NCI-H2107 treated with DMSO at 0.1 percent for 48 hours (cell line): ENCODE data around the gene JMJD7.

ENCODE experiments used
- DNase-seq: peaks from one replicate; lab custom pipeline; 2025; ENCODE audit not compliant: unreplicated experiment; lab: John Stamatoyannopoulos, UW

JMJD7 gene

DNA sequence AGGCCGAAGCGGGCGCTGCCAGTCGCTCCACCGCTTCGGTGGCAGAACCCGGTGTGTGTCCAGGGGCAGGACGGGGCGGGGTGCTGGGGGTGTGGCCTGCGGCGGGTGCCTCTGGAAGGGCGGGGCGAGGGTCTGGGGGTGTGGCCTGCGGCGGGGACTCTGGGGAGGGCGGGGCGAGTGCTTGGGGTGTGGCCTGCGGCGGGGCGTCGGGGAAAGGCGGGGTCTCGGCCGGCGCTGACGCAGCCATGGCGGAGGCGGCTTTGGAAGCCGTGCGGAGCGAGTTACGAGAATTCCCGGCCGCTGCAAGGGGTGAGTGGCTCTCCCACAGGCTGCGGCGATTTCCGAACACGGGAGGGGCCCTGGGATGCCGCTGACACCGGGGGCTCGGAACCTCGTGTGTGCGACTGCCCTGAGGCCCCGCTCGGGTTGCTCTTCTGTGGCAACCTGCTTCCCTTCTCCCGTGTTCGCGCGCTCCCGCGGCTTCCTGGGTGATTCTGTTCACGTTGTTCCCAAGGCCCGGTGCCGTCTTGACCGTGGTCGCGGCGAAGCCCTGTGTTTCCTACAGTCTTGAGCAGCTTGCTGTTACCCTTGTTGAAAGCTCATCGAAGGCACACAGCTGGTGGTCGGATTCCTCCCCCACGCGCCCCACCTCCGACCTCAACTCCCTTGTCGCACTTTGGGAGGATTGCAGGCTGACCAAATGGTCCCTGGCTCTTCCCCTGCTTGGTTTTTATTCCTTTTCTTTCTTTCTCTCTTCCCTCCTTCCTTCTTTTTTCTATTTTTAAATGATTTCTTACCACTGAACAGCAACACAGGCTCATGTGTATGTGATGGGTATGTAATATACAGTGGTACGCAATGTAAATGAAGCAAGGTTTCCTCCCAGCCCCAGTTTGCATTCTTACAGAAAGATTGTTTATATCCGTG is at the start of gene JMJD7:
JMJD7 (plus strand) TSS at position 213 of the 927 bp plus-strand sequence; CDS start at position 246, 33 bp downstream.
- peak; percentile 15 for DNase-seq

DNA sequence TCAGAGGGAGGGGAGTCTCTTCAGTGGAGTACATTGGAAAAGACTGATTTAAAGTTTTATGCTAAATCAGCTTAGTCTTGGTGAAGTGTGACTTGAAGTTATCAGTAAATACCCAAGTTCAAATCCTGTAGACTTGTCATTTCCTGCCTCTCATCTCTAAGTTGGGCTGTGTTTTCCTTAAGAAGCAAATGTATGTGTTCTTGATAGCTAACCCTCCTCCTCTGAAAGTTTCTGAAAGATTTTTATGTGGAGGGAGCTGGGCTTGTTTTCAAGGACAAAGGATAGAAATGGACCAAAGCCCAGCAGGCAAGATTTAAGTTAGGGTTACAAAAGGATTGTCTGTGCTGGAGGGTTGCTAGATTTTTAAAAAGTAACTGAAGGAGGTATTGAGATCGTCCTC is 49.4 kb upstream of the JMJD7 start:
- DNase-seq: no peak

DNA sequence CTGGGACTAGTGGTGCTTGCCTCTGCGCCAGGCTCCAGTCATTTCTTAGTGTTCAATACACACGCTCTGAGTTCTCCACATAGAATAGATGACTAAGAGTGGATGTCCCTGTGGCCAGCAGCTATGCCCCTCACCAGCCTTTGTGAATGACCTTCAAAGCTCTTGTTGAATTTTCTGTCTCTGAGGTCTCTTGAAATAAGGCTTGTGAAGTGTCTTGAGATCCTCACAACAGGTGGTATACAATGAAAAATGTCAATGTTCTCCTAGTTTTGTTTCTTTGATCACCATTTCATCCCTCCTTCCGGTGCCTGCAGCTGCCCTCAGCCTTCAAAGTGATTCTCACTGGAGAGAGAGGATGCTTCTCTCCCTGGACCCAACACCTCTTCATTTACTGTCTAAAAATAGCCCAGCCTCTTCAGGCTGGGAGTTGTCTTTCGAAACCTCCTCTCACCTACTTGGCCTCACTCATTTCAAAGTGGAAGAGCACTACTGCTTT is 48.2 kb upstream of the JMJD7 start:
- no peak for DNase-seq

DNA sequence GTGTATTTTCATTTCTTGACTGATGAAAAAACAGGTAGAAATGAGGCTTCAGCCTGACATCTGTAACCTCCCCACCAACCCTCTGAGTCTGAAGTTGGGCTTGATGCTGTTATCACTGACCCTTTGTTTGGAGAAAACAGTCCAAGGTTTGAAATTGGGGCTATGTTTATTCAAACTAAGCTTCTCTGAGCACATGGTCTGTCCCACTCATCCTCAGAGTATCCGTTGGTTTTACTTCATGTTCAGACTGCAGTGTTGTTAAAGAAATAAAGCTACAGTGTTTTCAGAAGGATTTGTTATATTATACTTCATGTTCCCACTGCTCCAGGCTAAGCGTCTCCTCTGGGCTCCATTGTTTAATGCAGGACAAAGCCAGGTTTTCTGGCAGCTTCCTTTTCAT is 47.6 kb upstream of the JMJD7 start:
- DNase-seq: no peak

DNA sequence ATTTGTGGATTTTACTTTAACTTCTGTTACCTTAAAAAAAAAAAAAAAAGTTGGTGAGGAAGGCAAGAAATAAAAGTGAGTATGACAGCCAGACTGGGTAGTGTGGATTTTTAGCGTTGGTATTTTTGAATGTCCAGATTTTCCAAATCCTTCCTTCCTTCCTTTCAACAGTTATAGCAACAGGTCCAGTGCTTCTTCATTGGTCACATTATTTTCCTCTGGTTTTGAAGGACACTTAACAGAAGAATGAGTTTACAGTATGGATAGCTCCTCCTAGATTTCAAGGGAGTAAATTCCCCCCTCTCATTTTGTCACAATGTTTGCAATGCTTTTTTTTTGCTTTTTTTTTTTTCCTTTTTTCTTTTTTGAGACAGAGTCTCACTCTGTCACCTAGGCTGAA is 47.2 kb upstream of the JMJD7 start:
- no peak for DNase-seq

DNA sequence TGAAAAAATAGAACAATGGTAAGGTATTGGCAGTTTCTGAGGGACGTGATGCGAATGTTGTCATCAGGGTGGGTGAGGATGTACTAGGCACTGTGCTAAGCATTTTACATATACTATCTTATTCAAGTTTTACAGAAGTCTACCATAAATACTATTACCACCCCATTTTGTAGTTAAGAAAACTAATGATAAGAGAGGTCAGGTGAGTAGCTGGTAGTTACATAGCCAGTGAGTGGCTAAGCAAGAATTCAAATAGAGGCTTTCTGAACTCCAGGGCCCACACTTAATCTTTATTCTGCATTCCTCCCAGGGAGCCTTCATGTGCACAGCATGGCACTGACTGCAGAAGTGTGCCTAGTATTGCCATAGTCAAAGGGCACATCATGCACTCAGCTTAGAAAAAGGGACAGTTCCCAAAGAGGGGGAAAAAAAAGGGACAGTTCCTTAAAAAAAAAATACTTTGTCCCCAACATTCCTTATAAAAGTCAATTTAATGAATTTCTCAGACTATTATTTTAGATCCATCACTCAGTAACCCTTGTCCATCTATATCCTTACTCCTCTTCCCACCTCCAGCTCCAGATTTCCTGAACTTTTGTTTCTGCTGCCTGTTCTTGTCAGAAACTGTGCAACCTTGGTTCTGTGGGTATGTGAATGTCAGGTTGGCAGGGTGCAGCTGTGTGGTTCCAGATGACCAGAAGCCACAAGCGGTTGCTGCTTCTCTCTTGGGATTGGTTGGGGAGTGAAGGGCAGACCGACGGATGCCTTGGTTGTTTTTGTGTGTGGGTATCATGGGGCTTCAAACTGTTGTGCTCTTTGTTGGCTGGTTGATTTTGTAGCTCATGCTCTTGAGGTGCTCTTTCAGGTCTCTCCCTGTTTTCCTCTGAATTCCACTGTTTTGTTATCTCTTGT is 45.3 kb upstream of the JMJD7 start:
- no peak for DNase-seq

DNA sequence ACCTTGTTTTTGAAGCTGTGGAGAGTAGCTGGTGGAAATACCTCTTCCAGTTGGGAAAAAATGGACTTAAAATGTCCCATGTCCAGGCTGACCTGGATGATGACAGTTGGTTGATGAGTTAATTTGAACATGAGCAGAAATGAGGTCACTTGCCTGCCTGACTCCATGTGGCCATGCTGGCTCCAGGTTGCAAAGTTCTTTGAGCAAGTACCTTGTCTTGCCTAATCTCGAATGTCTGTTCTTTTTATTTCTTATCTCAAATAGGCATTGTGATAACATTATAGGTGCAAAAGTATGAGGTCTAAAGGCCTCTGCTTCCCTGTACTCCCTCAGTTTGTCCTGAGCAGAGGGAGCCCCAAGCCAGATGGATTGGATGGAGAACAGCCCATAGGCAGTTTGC is 44.6 kb upstream of the JMJD7 start:
- DNase-seq: no peak

DNA sequence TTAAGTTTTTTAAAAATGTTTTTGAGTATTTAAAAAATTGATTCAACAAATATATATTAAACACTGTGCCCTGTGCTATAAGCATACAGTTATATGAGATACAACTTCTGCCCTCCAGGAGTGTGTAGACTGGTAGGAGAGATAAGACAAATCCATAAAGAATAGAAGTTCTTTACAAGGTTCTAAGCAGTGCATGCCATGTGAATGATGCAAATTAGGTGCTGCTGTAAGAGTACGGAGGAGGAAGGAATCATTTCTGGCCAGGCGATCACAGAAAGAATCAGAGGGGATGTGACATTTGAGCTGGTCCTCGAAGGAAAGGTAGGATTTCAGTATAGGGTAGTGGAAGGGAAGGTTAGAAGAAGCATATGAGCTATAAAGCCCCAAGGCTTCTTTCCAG is 39.6 kb upstream of the JMJD7 start:
- no peak for DNase-seq

DNA sequence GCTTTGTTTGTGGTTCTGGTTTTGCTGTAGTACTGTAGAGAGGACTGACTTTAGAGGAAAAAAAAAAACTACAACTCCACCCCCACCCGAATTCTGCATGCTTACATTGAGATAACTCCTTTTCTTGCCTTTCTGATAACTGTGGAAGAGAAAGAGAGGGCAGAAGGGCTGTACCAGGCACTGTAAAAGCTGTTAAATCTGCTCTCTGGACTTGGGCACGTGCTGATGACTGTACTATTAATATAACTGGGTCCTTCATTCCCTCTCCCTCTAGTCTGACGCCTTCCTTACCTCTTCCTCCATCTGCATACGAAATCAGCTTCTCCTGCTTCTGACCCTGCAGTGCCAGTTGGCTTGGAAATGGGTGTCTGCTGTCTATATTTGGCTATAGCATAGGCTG is 38.7 kb upstream of the JMJD7 start:
- DNase-seq: no peak

DNA sequence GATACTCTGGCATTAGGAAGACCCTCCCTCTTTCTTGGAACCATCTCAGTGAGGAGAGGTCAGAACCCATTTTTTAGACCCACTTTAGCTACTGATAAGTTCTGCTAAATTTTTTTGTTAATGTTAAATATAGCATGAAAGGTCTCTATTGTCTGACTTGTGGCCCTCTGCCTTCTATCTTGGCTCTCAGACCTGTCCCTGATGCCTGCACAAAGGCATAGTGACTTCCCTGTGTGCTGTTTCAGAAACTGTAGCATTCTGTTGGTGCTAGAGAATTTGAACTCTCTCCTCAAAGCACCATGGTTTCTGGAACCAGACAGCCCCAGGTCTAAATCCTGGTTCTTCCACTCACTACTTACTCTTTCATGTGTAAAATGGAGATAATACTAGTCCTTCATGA is 38.2 kb upstream of the JMJD7 start:
- DNase-seq: no peak

DNA sequence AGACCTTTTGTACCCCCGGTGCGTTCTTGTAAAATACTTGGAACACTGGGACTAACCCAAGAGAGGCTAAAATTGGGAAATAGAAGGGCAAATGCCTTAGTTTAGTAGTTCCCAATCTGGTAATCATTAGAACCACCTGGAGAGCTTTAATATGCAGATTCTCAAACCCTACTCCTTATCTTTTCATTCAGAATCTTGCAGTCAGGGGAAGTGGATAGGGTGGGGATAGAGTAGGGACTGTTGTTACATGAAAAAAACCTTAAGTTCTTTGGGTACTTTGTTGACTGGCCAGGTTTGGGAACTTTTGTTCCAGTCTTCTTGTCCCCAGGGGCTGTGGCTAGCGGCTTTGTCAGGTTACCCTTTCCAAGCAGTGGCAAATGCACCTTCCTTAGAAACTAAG is 37.7 kb upstream of the JMJD7 start:
- DNase-seq: no peak

DNA sequence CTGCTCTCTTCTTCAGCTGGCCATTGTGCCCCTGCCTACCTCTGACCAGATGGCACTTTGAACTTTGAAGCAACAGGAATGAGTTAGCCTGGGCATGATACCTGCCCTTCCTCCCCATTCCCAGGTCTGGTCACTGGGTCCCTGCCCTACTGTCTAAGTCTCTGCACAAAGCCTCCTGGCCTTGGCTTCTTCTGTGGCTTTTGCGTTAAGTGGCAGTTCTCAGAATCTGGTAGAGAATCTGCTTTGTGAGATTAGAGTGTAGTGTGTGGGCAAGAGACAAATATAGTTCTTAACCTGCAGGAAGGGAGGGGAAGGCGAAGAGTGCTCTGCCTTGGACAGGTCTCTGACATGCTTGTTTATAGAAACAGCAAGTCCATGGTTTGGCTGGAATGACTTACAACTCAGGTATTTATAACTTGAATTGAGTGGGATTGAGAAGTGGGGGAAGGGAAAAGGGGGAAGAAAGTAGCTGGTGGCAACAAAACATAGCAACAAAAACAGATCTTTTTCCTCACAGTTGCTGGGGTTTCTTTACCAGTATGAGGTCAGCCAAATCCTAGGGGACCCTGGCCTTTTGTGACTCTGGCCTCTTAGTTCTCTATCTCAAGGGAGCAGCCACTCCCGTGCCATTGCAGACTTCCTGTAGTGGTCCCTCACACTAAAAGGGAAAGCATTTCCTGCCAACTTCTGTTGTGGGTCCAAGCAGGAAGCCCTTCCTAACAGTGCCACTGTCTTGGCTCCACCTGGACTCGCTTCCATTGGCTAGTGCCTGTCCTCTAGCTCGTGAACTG is 36.9 kb upstream of the JMJD7 start:
- DNase-seq: no peak

DNA sequence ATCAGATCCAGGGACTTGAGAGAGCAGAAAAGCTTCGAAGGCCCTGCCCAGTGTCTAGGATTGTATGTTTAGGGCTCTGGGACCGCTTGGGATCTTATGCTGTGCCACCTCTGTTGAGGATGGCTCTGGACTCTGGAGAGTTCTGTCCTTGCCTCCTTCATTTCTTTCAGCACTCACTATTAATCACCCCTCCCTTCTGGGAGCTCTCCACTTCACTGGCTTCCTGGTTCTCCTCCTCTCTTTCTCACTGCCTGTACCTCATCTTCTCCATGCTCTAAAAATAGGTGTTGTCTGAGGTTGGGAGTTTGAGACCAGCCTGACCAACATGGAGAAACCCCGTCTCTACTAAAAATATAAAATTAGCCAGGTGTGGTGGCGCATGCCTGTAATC is 36.4 kb upstream of the JMJD7 start:
- DNase-seq: no peak

DNA sequence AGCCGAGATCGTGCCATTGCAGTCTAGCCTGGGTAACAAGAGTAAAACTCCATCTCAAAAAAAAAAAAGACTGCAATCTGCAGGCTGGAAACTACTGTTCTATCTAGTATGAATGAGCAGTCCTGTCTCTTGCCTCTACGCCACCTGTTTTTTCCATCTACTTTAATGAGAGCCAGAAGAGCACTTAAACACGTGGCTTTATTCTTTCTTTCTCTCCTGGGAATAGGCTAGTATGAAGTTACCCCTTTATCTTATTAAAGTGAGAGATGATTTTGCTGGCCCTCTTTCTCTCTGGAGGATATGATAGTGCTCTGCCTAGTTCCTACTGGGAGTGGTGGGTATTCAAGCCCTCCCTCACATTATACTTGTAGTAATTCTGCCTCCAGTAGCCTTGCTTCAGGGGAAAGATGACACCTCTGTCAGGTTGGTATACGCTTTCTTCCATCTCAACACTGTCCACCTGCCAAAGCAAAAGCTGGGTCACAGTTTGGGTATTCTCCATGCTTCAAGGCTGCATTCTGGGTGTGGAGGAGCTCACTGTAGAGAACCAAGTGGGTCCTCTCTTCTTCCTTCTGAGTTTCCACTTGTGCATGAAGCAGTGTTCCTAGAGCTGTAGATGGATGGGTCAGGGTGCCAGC is 35.8 kb upstream of the JMJD7 start:
- peak; percentile 97 for DNase-seq

DNA sequence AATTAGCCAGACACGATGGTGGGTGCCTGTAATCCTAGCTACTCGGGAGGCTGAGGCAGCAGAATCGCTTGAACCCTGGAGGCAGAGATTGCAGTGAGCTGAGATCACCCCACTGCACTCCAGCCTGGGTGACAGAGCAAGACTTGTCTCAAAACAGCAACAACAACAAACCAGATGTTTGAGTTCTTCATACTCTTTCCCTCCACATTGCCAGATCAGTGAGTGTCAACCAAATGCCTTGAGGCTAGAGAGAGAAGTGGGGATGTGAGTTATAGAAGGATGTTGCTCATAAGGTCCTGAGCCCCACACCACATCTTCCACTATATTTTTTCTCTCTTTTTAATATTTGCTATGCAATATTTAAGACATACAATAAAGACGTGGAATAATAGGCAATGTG is 33.8 kb upstream of the JMJD7 start:
- DNase-seq: no peak

DNA sequence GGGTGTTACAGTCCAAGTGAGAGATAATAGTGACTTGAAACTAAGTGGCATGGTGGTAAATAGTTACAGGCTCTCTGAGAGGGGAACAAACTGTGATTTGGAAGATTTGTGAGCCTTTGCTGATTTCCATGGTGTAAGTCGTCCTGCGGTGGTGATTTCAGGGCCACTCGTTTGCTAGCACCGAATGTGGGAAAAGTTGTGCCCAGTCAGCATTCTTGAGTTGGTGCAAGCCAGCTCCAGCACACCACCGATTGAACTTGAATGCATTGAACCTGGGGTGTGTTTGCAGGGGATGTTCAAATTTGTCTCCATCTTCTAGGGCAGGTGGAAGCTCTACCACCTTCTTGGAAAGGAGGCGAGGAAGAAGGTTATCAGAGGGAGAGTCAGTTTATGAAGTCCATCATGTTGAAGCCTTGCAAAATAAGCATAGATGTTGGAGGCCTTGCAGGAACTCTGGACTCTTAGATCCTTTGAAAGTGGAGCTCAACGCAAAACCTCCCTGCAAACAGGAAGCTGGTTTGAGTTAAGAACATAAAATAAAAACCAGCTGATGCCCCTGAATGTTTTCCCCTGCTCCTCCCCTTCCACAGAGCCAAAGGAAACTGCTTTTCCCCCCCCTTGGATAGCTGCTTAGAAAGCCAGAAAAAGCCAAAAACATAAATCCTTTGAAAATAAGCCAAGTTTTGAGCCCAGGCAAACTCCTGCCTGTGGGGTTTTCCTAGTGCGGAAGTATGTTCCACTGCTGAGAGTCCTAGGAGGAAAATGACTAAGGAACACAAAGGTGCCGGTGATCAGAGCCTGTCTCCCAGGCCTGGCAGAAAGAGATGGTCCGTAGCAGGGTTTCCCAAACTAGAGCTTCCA is 31.7 kb upstream of the JMJD7 start:
- DNase-seq: no peak

DNA sequence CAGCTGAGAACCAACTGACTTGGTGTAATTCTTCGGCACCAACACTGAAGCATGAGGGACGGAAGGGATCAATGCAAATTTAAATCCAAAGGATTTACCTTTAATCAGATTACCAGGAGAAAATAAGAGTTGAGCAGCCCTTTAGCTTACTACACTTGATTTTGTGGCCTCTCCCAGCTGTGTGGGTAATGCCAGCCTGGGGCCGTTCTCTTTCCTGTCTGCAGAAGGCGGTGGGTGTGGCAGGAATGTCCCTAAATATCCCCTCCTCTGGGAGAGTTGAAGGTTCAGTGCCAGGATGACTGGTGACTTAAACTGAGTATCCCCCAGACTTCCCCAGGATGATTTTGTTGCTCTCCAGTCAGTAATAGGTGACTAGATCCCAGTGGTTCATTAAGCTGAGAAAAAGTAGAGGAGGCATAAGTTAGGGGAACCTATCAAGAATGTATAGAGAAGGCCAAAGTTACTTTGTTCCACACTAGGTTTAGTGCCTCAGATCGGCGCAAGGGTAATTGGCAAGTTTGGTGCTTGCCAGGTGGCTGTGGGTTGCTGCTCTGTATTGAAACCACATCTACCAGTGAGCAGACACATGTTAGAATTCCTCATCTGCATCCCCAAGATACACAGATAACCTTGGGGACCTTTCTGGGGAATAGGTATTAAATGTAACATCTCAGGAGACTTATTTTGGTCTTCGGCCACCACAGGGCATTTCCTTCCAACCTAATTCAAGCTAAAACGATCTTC is 30.5 kb upstream of the JMJD7 start:
- no peak for DNase-seq

DNA sequence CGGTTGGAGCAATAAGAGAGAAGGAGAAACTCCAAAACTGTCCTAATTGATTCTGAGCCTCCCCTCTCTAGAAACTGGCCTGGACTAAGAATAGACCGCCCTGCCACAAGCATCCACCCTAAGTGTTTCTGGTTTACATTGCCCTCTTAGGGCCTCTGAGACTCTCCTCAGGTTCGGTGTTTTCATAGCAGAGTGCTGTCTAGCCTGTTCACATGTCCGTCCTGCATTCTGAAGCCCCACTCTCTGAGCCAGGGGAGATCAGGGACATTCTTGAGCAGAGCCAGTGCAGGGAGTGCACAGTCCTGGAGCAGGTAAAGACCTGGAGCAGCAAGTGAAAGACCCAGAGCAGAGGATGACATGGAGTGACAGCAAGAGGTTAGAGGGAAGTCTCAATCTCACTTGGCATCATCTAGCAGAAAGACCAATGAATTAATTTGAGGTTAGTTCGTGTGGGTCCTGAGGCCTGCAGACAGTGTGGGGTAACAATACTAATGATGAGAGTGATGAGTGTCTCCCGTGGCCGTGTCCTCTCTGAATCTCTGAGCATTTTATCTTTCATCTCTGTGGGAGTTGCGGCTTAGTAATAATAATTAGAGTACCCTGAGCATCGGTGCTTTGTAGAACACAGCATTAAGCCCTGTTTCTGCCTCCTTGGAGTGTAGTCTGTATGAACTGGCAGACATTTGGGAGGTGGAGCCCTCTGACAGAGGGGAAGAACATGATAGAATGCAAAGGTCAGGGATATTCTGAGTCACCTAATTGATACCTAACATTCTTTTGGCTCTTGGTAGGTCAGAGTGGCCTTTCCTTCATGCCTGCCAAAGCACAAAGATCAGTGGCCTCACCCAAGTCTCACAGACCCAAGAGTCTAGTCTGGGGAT is 29.0 kb upstream of the JMJD7 start:
- no peak for DNase-seq
